GM12878 (cell line): ENCODE data around the gene VDR. TPM values are rescaled to one million over a fixed set of nuclear protein-coding genes. Genes with fewer than 3 reads are reported as not detected.

Experiments
- ATAC-seq: fragments of 200-7000 bp; cut with Tn5 transposase; 3 replicates; pipeline ENCODE4 v1.9.1; 2020; ENCODE audit warnings: mild to moderate bottlenecking, moderate library complexity
- BruUV-seq: library from RNA; stranded (reverse); fragments of 400-500 nt; replicated peaks from 2 replicates; lab custom pipeline; 2021; lab: Mats Ljungman, UMichigan
- CTCF ChIA-PET: fragments of 300-600 bp; sonication (Branson Sonifier 250); formaldehyde crosslinking; extraction: SDS; loops from one replicate; lab custom pipeline; 2021; ENCODE audit warnings: inconsistent platforms; lab: Yijun Ruan, JAX
- POLR2A ChIA-PET: fragments of 350-600 bp; formaldehyde crosslinking; extraction: SDS; loops from one replicate; lab custom pipeline; 2021; ENCODE audit warnings: inconsistent platforms; lab: Charles Lee
- RAD21 ChIA-PET: fragments of 300-600 bp; sonication (Branson Sonifier 250); formaldehyde crosslinking; loops from one replicate; lab custom pipeline; 2023; ENCODE audit warnings: antibody characterized with exemption; ENCODE audit not compliant: unreplicated experiment; lab: Charles Lee
- SMC1A ChIA-PET: fragments of 300-600 bp; sonication (Branson Sonifier 250); formaldehyde crosslinking; loops from one replicate; lab custom pipeline; 2023; ENCODE audit not compliant: unreplicated experiment, uncharacterized antibody; lab: Charles Lee
- DNase-seq: peaks from one replicate; pipeline ENCODE4 v3.0.0-alpha.2; 2011; ENCODE audit warnings: low read depth, low spot score
- FAIRE-seq: peaks from 3 replicates; lab custom pipeline; 2011; peaks lifted over from hg19 to GRCh38; lab: Jason Lieb, UNC
- H2AFZ ChIP-seq: 2 replicates; pipeline ENCODE4 v1.6.0; 2011; ENCODE audit warnings: low read depth, low read length, control low read depth; ENCODE audit not compliant: control insufficient read depth
- H3K27ac ChIP-seq: 2 replicates; pipeline ENCODE4 v1.5.1; 2011; ENCODE audit warnings: control low read depth; ENCODE audit not compliant: control insufficient read depth, insufficient read depth
- H3K27me3 ChIP-seq, 2 experiments: replicated peaks in 1 of 2; 2 replicates each; pipeline versions ENCODE4 v1.6.0 to v1.6.1; 2011; ENCODE audit warnings: low read length in 1 of 2; ENCODE audit not compliant: control insufficient read depth in 2 of 2, insufficient read depth in 2 of 2
- H3K36me3 ChIP-seq, 2 experiments: 2 replicates each; pipeline ENCODE4 v1.5.1; 2011; ENCODE audit warnings: low read length in 1 of 2; ENCODE audit not compliant: control insufficient read depth in 2 of 2, insufficient read depth in 2 of 2
- H3K4me1 ChIP-seq: 2 replicates; pipeline ENCODE4 v1.6.1; 2011; ENCODE audit warnings: mild to moderate bottlenecking, low read length, moderate library complexity, mixed read lengths; ENCODE audit not compliant: control insufficient read depth, insufficient read depth
- H3K4me2 ChIP-seq: 2 replicates; pipeline ENCODE4 v1.6.0; 2011; ENCODE audit warnings: control low read depth; ENCODE audit not compliant: control insufficient read depth, insufficient read depth
- H3K4me3 ChIP-seq: fragments of 200-600 bp; sonication (generic); 2 replicates; pipeline ENCODE4 v1.5.1; 2016
- H3K79me2 ChIP-seq: 2 replicates; pipeline ENCODE4 v1.6.0; 2011; ENCODE audit warnings: low read length; ENCODE audit not compliant: control insufficient read depth, insufficient read depth
- H3K9ac ChIP-seq: 2 replicates; pipeline ENCODE4 v1.8.0; 2011; ENCODE audit warnings: low read length, control low read depth, mixed read lengths; ENCODE audit not compliant: control insufficient read depth, insufficient read depth
- H3K9me3 ChIP-seq: replicated peaks from 3 replicates; pipeline ENCODE4 v1.5.1; 2011; ENCODE audit warnings: mild to moderate bottlenecking, low read length; ENCODE audit not compliant: control insufficient read depth, insufficient read depth
- H4K20me1 ChIP-seq: 2 replicates; pipeline ENCODE4 v1.6.0; 2011; ENCODE audit not compliant: control insufficient read depth, insufficient read depth
- CTCF ChIP-seq, 3 experiments: IDR thresholded peaks in 2 of 3; conservative IDR thresholded peaks in 1 of 3; 2 replicates each; pipeline ENCODE4 v1.5.1; 2011; ENCODE audit warnings: low read depth in 3 of 3, low read length in 3 of 3, mild to moderate bottlenecking in 3 of 3, control low read depth in 2 of 3, moderate library complexity in 2 of 3, inconsistent platforms in 1 of 3, mixed read lengths in 1 of 3; ENCODE audit not compliant: control insufficient read depth in 2 of 3, insufficient read depth in 1 of 3; ENCODE audit errors: extremely low read depth in 1 of 3
- EP300 ChIP-seq, 2 experiments: fragments of 150-350 bp in 1 of 2; IDR thresholded peaks; 2 replicates each; pipeline ENCODE4 v1.6.1; 2011 to 2012; ENCODE audit warnings: low read depth in 2 of 2, low read length in 2 of 2, borderline replicate concordance in 1 of 2, improper control_type of control experiment in 1 of 2, inconsistent platforms in 1 of 2; ENCODE audit not compliant: control insufficient read depth in 1 of 2
- IKZF1 ChIP-seq: fragments of 450-650 bp; conservative IDR thresholded peaks from 2 replicates; pipeline ENCODE4 v1.6.1; 2017; ENCODE audit warnings: antibody characterized with exemption, mild to moderate bottlenecking
- LARP7 ChIP-seq: fragments of 450-650 bp; IDR thresholded peaks from 2 replicates; pipeline ENCODE4 v1.6.1; 2017; ENCODE audit warnings: mild to moderate bottlenecking
- MLLT1 ChIP-seq: fragments of 450-650 bp; IDR thresholded peaks from 2 replicates; pipeline ENCODE4 v1.6.1; 2016; ENCODE audit warnings: mild to moderate bottlenecking
- MYB ChIP-seq: fragments of 150-350 bp; IDR thresholded peaks from 2 replicates; pipeline ENCODE4 v1.6.1; 2014; ENCODE audit warnings: mild to moderate bottlenecking, low read depth, low read length, borderline replicate concordance
- RAD21 ChIP-seq: IDR thresholded peaks from 2 replicates; pipeline ENCODE4 v1.6.1; 2011; ENCODE audit warnings: mild to moderate bottlenecking, low read depth, low read length, moderate library complexity; ENCODE audit not compliant: insufficient read depth
- SIN3A ChIP-seq: IDR thresholded peaks from 2 replicates; pipeline ENCODE4 v1.6.1; 2012; ENCODE audit warnings: low read depth, low read length, improper control_type of control experiment
- SREBF1 ChIP-seq: IDR thresholded peaks from 2 replicates; pipeline ENCODE4 v1.6.1; 2012; ENCODE audit warnings: mild to moderate bottlenecking, low read length
- WGBS: methylation state at CpG from one replicate; pipeline ENCODE4 v1.1.6; 2016; ENCODE audit warnings: low lambda C conversion rate; ENCODE audit not compliant: insufficient replicate concordance, insufficient coverage; ENCODE audit errors: missing lambda C conversion rate; 5-methylcytosine and 5-hydroxymethylcytosine counted together
- in situ Hi-C: fragments of 300-500 bp; cut with MboI; formaldehyde crosslinking; loops from 9 replicates; pipeline ENCODE4 v1.14.3; 2018; ENCODE audit warnings: mixed read lengths
- intact Hi-C: fragments of 100-400 bp; cut with micrococcal nuclease; formaldehyde crosslinking; loops from one replicate; pipeline ENCODE4 v1.14.2; 2022; ENCODE audit not compliant: unreplicated experiment
- polyA plus RNA-seq, 11 experiments: library from polyadenylated mRNA; depleted of rRNA in 4 of 11; unstranded in 6 of 11; stranded (reverse) in 5 of 11; fragments of >200 nt; fragmentation: Nextera tagmentation in 4 of 11; fragmentation: Illumina TruSeq in 1 of 11; extraction: Ambion mirVana in 4 of 11; extraction: Trizol in 1 of 11; gene quantifications; 1 replicate in 1 of 11; 2 replicates in 10 of 11; pipeline versions ENCODE4 v1.2.1 to v1.2.3, GENCODE V29; 2011 to 2016; ENCODE audit warnings: inconsistent platforms in 2 of 11, missing spikeins in 2 of 11, low read depth in 1 of 11
- total RNA-seq, 4 experiments: library from RNA; depleted of rRNA in 3 of 4; stranded (reverse); fragments of >200 nt in 3 of 4; fragmentation: Illumina TruSeq in 1 of 4; extraction: Trizol in 1 of 4; gene quantifications; 2 replicates each; pipeline versions ENCODE4 v1.2.1 to v1.2.3, GENCODE V29; 2013 to 2021

Gene VDR
- total and polyA plus RNA-seq, 10 of the 15 experiments (the other 5 are each of a cell fraction or from before 2014, with no cell fraction given), result 0.27 to 7.9 (median 3.0) TPM

GRCh38 chr12:47818007-47818376 lies 86.8 kb downstream of the VDR start:
- Histone ChIP-seq H3K4me2 (peak overlapping the region; percentile 83), H3K36me3 (no peaks in the 10 kb centered on the region; a peak in 1 of 4 replicates), H3K4me3 (peak overlapping the region; percentile 80; the same call in 1 of the 2 replicates), H3K9ac (peak overlapping the region; percentile 49), H4K20me1 (no peaks in the 10 kb centered on the region; the same call in 1 of the 2 replicates), H3K9me3 (no peaks in the 10 kb centered on the region), H3K79me2 (peaks cover 25% of the 10 kb centered on the region), H3K27me3 (peaks cover 0 to 7% of the 10 kb centered on the region in 2 experiments; a peak in 3 of 4 replicates), H3K4me1 (peaks cover 43% of the 10 kb centered on the region), H2AFZ (no peak overlapping the region), H3K27ac (no peak overlapping the region)
- SMC1A ChIA-PET, result interaction anchor here (0.8 to 3.0 kb wide), 10 partner anchors 10 to 108 kb away, joined by 3 to 24 read pairs (median 4); no protein-coding TSS in a partner anchor
- TF ChIP-seq LARP7, result no peak
- no peak for TF ChIP-seq SREBF1
- TF ChIP-seq MYB, result no peak
- 0 out of 2 replicates have a peak, but pooled peaks have one; percentile 4 for TF ChIP-seq SIN3A
- no peak for FAIRE-seq
- CTCF ChIA-PET, result interaction anchor here (1.1 to 5.0 kb wide), 6 partner anchors 10 to 146 kb away, joined by 3 to 108 read pairs (median 10); partner anchors contain the start of gene TMEM106C
- POLR2A ChIA-PET, result interaction anchor here (1.2 to 2.3 kb wide), 2 partner anchors 12 to 15 kb away, joined by 5 to 8 read pairs; no protein-coding TSS in a partner anchor
- 63% methylated on average over 3 of the region's 3 CpGs for WGBS
- DNase-seq, result no peak
- intact Hi-C loops, result no loop called here
- BruUV-seq, result no TSS peak
- RAD21 ChIA-PET, result interaction anchor here (1.3 to 5.3 kb wide), 5 partner anchors 10 to 132 kb away, joined by 4 to 92 read pairs (median 14); no protein-coding TSS in a partner anchor
- in situ Hi-C loops, result no loop called here
- ATAC-seq, result no peak

- Histone ChIP-seq H3K4me2 (peak overlapping the region; percentile 83), H3K4me3 (peak overlapping the region; percentile 80; the same call in 1 of the 2 replicates), H4K20me1 (no peaks in the 10 kb centered on the region; the same call in 1 of the 2 replicates), H3K9me3 (no peaks in the 10 kb centered on the region), H3K36me3 (no peaks in the 10 kb centered on the region; a peak in 1 of 4 replicates), H2AFZ (no peak overlapping the region), H3K27ac (no peak overlapping the region), H3K27me3 (peaks cover 0 to 7% of the 10 kb centered on the region in 2 experiments; a peak in 2 of 4 replicates), H3K79me2 (peaks cover 28% of the 10 kb centered on the region), H3K9ac (peak overlapping the region; percentile 49; the same call in 1 of the 2 replicates), H3K4me1 (peaks cover 47% of the 10 kb centered on the region)
- RAD21 ChIA-PET, result interaction anchor here (0.6 to 5.3 kb wide), 8 partner anchors 9 to 132 kb away, joined by 3 to 92 read pairs (median 8); no protein-coding TSS in a partner anchor
- intact Hi-C loops (no loop called here), in situ Hi-C loops (no loop called here)
- BruUV-seq, result TSS peak; percentile 64
- SMC1A ChIA-PET, result interaction anchor here (0.8 to 3.0 kb wide), 6 partner anchors 9 to 107 kb away, joined by 3 to 24 read pairs (median 6); no protein-coding TSS in a partner anchor
- no peak for FAIRE-seq
- CTCF ChIA-PET, result interaction anchor here (0.9 to 5.0 kb wide), 9 partner anchors 9 to 146 kb away, joined by 3 to 108 read pairs (median 4); partner anchors contain the start of gene TMEM106C
- ATAC-seq, result no peak
- POLR2A ChIA-PET, result interaction anchor here (1.2 to 2.3 kb wide), 2 partner anchors 13 to 15 kb away, joined by 5 to 8 read pairs; no protein-coding TSS in a partner anchor
- TF ChIP-seq RAD21, result 0 out of 2 replicates have a peak, but pooled peaks have one; percentile 12
- TF ChIP-seq EP300 (IDR thresholded peaks at IDR 0.05; ENCODE audit: borderline replicate concordance in 1 of 2, control insufficient read depth in 1 of 2, low read depth in 2 of 2, low read length in 2 of 2), result no peak
- TF ChIP-seq CTCF (IDR thresholded peaks at IDR 0.05 in 2 of 3, conservative IDR thresholded peaks at IDR 0.05 in 1 of 3; ENCODE audit: control insufficient read depth in 2 of 3, extremely low read depth in 1 of 3, insufficient read depth in 1 of 3, low read depth in 3 of 3, low read length in 3 of 3), result peak in 2 of 3 experiments; percentile 3 to 28; a peak in 2 of 6 replicates
- 0 out of 2 replicates have a peak, but pooled peaks have one; percentile 39 for TF ChIP-seq MLLT1
- TF ChIP-seq IKZF1, result peak; percentile 32; the same call in 1 of the 2 replicates
- no peak for TF ChIP-seq SIN3A
- no peak for DNase-seq
- WGBS, result 15% methylated on average over 7 of the region's 7 CpGs
Measured at GRCh38 chr12:47817272-47818006, 87.4 kb downstream of the VDR start.
